H1 (cell line): ENCODE data around the gene FAM200B. TPM values are rescaled to one million over a fixed set of nuclear protein-coding genes. Genes with fewer than 3 reads are reported as not detected.

Experiments
- POLR2AphosphoS5 ChIP-seq: IDR thresholded peaks from 2 replicates; pipeline ENCODE4 v1.6.1; 2011; ENCODE audit warnings: low read depth, low read length
- polyA plus RNA-seq, 7 experiments: library from polyadenylated mRNA; depleted of rRNA in 3 of 7; stranded (reverse) in 5 of 7; unstranded in 2 of 7; fragments of >200 nt in 5 of 7; fragments of 200-250 nt in 2 of 7; gene quantifications; 1 replicate in 5 of 7; 2 replicates in 1 of 7; 4 replicates in 1 of 7; pipeline versions ENCODE4 v1.2.1 to v1.2.3, GENCODE V29; 2011 to 2013; ENCODE audit warnings: missing spikeins in 2 of 7, mixed read lengths in 2 of 7
- total RNA-seq: library from RNA; stranded (reverse); fragmentation: NEBNext Ultra II Directional; extraction: Animal tissue kit (Norgen Biotek cat#: 25700); gene quantifications from 2 replicates; pipeline ENCODE4 v1.2.1, GENCODE V29; 2021

Gene FAM200B
- total and polyA plus RNA-seq, 2 of the 8 experiments (the other 6 are each of a cell fraction or from before 2014, with no cell fraction given): 10.7 to 23.7 TPM

- no peak for TF ChIP-seq POLR2AphosphoS5
- TF ChIP-seq, all 59 proteins: peak for 0
Observed at GRCh38 chr4:15735536-15735935, 53.9 kb downstream of the FAM200B start (continued).
